BLaER1 (cell line): Measurements from ENCODE around the gene PTMA.
"Not testable (repeated sequence)": the region's sequence is repeated elsewhere in the genome, so short reads cannot be mapped to it uniquely, and the experiment has no call there.

Experiments
- H3K27ac ChIP-seq: shearing (Covaris generic); formaldehyde crosslinking; 2 replicates; pipeline ENCODE4 v1.8.1; 2022
- H3K27me3 ChIP-seq: shearing (Covaris generic); formaldehyde crosslinking; 2 replicates; pipeline ENCODE4 v1.8.1; 2022
- H3K36me3 ChIP-seq: shearing (Covaris generic); formaldehyde crosslinking; 2 replicates; pipeline ENCODE4 v1.8.1; 2022
- H3K4me1 ChIP-seq: shearing (Covaris generic); formaldehyde crosslinking; 2 replicates; pipeline ENCODE4 v1.8.1; 2022
- H3K4me2 ChIP-seq: shearing (Covaris generic); formaldehyde crosslinking; 2 replicates; pipeline ENCODE4 v1.8.1; 2022
- H3K4me3 ChIP-seq: shearing (Covaris generic); formaldehyde crosslinking; 2 replicates; pipeline ENCODE4 v1.8.1; 2022
- H3K9ac ChIP-seq: shearing (Covaris generic); formaldehyde crosslinking; 2 replicates; pipeline ENCODE4 v1.8.1; 2022
- H3K9me3 ChIP-seq: shearing (Covaris generic); formaldehyde crosslinking; 2 replicates; pipeline ENCODE4 v1.8.1; 2022
- H4K20me1 ChIP-seq: shearing (Covaris generic); formaldehyde crosslinking; 2 replicates; pipeline ENCODE4 v1.8.1; 2022
- Cebpa-rat ChIP-seq: shearing (Covaris generic); IDR thresholded peaks from 2 replicates; pipeline ENCODE4 v1.8.1; 2022

PTMA gene

DNA sequence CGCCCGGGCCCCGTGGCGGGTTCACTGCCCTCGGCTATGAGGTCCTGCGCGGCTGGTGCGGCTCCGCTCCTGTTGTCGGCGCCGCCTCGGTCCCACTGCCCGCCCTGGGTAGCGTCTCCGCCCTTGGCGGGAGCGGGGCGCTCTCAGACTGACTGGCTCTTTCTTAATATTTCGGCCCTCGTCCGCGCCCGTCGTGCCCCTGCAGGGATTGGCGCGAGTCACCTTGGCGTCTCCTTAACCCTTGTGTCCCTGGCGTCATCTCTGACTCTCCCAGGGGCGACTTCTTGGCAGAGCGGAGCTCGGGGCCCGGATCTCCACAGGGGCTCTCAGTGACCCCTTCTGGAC is 1.3 kb downstream of the PTMA start:
- Histone ChIP-seq H3K9me3 (no peaks in the 10 kb centered on the region), H3K9ac (peak overlapping the region; percentile 100), H3K4me1 (peaks cover 41% of the 10 kb centered on the region), H3K27me3 (no peaks in the 10 kb centered on the region), H3K4me3 (peak overlapping the region; percentile 100), H3K27ac (peak overlapping the region; percentile 100), H4K20me1 (peaks cover 62% of the 10 kb centered on the region), H3K36me3 (peaks cover 55% of the 10 kb centered on the region), H3K4me2 (peak overlapping the region; percentile 100)
- no peak for TF ChIP-seq Cebpa-rat

DNA sequence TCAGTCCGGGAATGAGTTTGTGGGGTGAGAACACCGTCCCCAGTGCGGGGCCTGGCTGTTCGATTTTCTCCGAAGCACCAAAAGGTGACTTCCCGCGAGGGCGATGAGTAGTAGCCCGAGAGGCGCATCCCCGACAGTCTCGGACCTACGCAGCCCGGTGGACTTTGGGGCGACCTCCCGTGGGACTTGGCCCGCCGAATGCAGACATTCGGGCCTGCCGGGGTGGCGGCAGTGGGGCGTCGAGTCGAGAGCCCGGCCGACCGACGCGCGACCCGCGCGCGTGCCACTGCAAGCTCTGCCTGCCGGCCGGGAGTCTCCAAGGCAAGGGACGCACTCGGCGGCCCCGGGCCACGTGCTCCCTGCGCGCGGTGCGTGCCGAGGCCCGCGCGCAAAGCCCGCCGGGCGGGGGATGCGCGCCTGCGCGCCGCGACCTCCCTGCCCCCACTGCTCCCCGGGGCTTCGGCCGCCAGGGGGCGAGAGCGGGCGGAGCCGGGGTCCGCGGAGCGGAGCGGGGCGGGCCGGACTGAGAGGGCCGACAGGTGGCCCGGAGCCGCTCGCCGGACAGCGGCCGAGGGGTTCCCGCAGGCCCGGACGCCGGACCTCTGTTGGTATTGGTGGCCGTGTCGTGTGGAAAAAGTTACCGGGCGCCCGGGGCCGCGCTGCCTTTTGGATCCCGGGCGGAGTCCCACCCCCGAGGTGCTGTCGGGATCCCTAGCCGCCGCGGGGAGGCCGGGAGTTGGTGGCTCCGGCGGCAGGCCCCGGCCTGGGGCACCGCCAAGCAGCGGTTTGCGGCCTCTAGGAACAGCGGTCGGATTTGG is 1.9 kb downstream of the PTMA start:
- H3K9me3 ChIP-seq, result no peaks in the 10 kb centered on the region
- TF ChIP-seq Cebpa-rat, result no peak
- H3K27ac ChIP-seq, result peak overlapping the region; percentile 100
- H3K4me1 ChIP-seq, result peaks cover 41% of the 10 kb centered on the region
- peak overlapping the region; percentile 100 for H3K9ac ChIP-seq
- peaks cover 68% of the 10 kb centered on the region for H4K20me1 ChIP-seq
- peak overlapping the region; percentile 100 for H3K4me2 ChIP-seq
- H3K4me3 ChIP-seq, result peak overlapping the region; percentile 100
- no peaks in the 10 kb centered on the region for H3K27me3 ChIP-seq
- H3K36me3 ChIP-seq, result peaks cover 59% of the 10 kb centered on the region

DNA sequence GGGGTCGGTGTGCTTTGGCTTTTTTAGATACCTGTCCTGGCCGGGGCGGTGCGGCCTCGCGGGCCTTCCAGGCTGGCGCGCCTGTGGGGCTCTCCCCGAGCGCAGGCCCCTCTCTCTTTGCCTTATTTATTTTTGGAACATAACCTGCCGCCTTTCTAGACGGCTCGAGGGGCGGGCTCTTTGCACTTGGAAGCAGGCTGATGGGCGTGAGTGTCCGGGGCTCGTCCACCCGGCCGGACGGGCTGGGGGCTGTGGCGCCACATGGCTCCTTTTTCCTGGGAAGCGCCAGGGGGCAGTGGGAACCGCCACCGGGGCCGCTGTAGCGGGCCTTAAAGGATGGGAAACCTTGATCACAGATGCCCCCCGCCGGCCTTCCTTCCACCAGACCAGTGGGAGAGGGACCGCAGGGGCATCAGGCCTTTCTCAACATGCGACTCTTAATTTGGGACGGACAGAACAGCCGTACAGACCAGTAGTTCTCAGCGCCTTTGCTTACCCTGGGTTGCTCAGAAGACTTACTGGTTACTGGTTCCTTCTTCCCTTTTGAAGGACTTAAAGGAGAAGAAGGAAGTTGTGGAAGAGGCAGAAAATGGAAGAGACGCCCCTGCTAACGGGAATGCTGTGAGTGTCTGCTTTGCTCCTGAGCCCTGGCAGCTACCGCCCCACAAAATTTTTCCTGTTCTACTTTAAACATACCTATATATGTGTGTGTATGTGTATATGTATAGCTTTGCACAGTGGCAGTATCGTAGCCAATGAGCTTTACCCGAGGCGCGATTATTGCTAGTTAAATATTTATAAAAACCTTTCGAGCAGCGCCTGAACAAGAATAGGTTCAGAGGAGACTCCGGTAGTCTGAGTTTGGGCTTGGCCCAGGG is 2.7 kb downstream of the PTMA start:
- H4K20me1 ChIP-seq, result peaks cover 77% of the 10 kb centered on the region
- no peak for TF ChIP-seq Cebpa-rat

DNA sequence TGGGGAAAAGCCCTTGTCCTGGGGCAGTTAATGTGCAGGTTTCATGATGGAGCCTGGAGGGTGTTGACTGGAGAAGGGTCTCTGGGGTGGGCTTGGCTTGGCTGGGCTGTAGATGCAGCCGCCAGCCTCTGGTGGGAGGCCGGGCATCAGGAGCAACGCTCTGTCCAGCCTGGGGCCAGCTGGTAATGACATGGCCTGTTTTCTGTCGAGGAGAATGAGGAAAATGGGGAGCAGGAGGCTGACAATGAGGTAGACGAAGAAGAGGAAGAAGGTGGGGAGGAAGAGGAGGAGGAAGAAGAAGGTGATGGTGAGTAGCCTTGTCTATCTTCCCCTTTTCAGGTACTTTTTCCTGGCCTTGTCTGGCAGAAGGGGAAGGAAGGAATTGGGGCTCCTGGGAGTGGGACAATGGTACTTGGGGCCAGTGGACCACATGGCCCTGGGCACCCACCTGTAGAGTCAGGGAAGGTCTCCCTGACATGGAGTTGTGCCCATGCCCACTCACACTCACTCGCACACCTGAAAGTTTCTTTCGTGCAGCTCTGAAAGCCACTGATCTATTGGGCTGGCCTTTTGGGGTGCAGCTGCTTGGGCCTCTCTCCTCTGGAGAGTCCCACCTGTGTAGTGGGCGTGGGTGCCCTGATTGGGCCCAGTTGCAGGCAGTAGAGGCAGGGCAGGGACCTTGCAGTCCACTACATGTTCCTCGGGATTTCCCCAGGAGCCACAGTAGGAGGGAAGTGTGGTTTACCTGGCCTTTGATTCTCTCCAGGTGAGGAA is 3.5 kb downstream of the PTMA start:
- Histone ChIP-seq H4K20me1 (peaks cover 82% of the 10 kb centered on the region), H3K36me3 (peaks cover 67% of the 10 kb centered on the region), H3K4me3 (peak overlapping the region; percentile 100), H3K9ac (peak overlapping the region; percentile 100), H3K27ac (peak overlapping the region; percentile 100), H3K4me1 (peaks cover 49% of the 10 kb centered on the region), H3K9me3 (no peaks in the 10 kb centered on the region), H3K4me2 (peak overlapping the region; percentile 100), H3K27me3 (no peaks in the 10 kb centered on the region)
- no peak for TF ChIP-seq Cebpa-rat

More for the DNA sequence above, 2.7 kb downstream of the PTMA start:
- Histone ChIP-seq H3K4me2 (peak overlapping the region; percentile 100), H3K4me1 (peaks cover 41% of the 10 kb centered on the region), H3K9me3 (no peaks in the 10 kb centered on the region), H3K36me3 (peaks cover 66% of the 10 kb centered on the region), H3K4me3 (peak overlapping the region; percentile 100), H3K27me3 (no peaks in the 10 kb centered on the region), H3K27ac (peak overlapping the region; percentile 100), H3K9ac (peak overlapping the region; percentile 100)

DNA sequence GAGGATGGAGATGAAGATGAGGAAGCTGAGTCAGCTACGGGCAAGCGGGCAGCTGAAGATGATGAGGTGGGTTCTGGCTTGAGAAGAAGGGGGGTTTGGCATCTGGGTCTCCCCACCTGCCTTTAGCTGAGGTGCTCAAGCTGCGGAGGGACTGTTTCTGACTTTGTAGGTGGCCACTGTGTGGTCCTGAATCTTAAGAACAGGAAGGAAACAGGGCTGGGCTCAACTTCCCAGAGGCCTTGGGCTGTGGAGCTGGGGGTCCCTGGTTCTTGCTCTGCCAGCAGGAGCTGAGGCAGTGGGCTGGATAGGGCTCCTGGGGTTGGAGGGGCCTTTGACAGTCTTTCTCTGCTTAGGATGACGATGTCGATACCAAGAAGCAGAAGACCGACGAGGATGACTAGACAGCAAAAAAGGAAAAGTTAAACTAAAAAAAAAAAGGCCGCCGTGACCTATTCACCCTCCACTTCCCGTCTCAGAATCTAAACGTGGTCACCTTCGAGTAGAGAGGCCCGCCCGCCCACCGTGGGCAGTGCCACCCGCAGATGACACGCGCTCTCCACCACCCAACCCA is 4.2 kb downstream of the PTMA start:
- Histone ChIP-seq H3K36me3 (peaks cover 67% of the 10 kb centered on the region), H3K4me1 (peaks cover 55% of the 10 kb centered on the region), H4K20me1 (peaks cover 82% of the 10 kb centered on the region), H3K4me3 (peak overlapping the region; percentile 100), H3K4me2 (peak overlapping the region; percentile 100), H3K9ac (peak overlapping the region; percentile 100), H3K27ac (peak overlapping the region; percentile 100)
- not testable (repeated sequence) for H3K27me3 ChIP-seq, H3K9me3 ChIP-seq

DNA sequence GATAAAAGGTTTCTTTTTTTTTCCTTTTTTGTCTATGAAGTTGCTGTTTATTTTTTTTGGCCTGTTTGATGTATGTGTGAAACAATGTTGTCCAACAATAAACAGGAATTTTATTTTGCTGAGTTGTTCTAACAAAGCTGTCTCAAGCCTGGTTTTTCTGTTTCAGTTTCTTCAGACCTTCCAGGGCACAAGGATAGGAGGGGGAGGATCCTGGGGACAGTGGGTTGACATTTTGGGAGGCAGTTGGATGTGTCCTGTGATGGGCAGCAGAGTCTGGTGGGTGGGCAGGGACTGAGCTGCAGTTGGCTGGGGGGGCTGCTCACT is 5.0 kb downstream of the PTMA start:
- Histone ChIP-seq H3K4me2 (peak overlapping the region; percentile 95), H3K36me3 (peaks cover 67% of the 10 kb centered on the region), H3K9ac (peak overlapping the region; percentile 62), H3K4me3 (peak overlapping the region; percentile 55), H3K4me1 (peaks cover 63% of the 10 kb centered on the region), H4K20me1 (peaks cover 82% of the 10 kb centered on the region), H3K27ac (peak overlapping the region; percentile 74)
- H3K27me3 ChIP-seq, H3K9me3 ChIP-seq: not testable (repeated sequence)

DNA sequence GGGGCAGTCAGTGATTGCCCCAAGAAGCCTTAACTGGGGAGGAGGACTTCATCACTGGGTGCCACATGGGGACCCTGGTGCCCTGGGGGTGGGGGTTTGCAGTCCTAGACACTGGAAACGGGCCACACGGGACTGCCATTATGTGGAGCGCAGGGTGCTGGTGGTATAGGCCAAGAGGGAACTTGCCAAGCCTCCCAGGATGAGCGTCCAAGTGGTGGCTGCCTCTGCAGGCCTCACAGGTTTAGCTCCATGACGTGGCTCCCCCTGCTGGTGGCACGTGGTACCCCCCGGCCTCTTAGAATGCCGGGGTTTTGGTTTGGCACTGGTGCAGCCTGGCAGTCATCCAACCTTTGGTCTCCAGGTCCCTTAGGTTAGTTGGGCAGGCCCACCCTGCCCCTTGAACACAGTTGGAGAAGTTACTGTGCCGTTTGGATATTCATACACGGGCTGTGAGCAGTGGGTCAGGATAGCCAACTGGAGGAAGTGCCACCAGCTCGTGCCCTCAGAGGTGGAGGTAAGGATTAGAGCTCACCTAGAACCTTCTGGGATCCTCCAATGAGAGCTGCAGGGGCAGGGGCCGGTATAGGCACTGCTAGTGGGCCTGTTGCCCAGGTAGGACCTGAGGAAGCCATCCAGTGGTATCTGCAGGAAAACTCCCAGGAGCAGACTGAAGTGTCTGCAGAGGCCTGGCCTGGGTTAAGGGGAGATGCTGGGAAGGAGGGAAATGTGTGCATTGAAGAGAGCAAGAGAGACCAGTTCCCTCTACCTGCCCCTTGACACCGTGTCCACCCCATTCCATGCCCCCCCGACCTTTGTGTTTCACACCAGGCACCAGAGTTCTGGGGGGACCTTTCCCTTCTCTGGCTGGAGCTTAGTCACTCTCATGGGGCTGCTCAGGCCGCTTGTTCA is 5.7 kb downstream of the PTMA start:
- Histone ChIP-seq H3K4me3 (peak overlapping the region; percentile 55), H3K9ac (peak overlapping the region; percentile 62), H3K4me2 (peak overlapping the region; percentile 95), H3K36me3 (peaks cover 64% of the 10 kb centered on the region), H3K4me1 (peaks cover 69% of the 10 kb centered on the region), H3K9me3 (no peaks in the 10 kb centered on the region), H3K27ac (peak overlapping the region; percentile 74), H3K27me3 (no peaks in the 10 kb centered on the region), H4K20me1 (peaks cover 76% of the 10 kb centered on the region)
- TF ChIP-seq Cebpa-rat, result no peak

DNA sequence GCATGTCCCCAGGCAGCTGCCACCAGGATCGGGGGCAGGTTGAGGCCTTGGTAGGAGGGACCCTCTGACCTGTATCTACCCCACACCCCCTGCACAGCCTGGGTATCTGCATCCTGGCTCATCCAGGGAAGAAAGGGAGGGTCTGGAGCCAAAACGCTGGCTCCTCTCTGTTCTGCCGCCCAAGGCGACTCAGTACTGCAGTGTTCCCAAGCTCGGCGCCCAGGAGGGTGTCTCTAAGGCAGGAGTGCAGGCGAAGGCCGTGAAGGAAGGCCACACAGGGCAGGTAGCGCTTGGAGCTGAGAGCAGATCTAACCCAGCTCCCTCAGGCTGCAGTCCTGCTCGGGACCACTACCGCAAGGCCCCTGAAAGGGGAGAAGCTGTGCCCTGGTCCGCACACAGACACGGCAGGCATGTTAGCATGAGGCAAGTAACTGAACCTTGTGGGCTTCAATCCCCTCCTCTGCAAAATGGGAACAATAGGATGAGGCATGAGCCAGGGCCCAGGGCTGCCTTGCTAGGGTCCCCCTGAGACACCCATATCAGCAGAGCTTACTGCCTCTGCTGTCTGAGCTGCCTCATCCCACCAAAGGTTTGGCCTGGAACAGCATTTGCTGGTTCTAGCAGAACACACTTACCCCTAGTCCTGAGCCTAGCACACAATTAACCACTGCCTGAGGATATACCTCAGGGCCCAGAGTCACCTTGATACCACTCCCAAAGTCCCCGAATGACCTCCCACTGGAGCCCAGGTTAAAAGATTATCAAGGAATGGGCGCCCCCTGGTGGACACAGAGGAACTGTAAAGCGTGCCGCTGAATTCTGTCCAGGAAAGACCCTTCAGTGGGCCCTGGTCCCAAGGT is 6.5 kb downstream of the PTMA start:
- peak overlapping the region; percentile 62 for H3K9ac ChIP-seq
- peaks cover 55% of the 10 kb centered on the region for H3K36me3 ChIP-seq
- peaks cover 67% of the 10 kb centered on the region for H4K20me1 ChIP-seq
- TF ChIP-seq Cebpa-rat, result no peak
- H3K4me1 ChIP-seq, result peaks cover 78% of the 10 kb centered on the region
- peak overlapping the region; percentile 50 for H3K4me3 ChIP-seq
- peak overlapping the region; percentile 95 for H3K4me2 ChIP-seq
- H3K9me3 ChIP-seq, result no peaks in the 10 kb centered on the region
- H3K27me3 ChIP-seq, result no peaks in the 10 kb centered on the region
- H3K27ac ChIP-seq, result peak overlapping the region; percentile 74
